Measurements from ENCODE around the gene LFNG. TPM values are rescaled to one million over a fixed set of nuclear protein-coding genes. Genes with fewer than 3 reads are reported as not detected.

The LFNG gene
- total and polyA plus RNA-seq, 2 experiments from 2014 or later: 0.45 to 1.3 TPM

DNA sequence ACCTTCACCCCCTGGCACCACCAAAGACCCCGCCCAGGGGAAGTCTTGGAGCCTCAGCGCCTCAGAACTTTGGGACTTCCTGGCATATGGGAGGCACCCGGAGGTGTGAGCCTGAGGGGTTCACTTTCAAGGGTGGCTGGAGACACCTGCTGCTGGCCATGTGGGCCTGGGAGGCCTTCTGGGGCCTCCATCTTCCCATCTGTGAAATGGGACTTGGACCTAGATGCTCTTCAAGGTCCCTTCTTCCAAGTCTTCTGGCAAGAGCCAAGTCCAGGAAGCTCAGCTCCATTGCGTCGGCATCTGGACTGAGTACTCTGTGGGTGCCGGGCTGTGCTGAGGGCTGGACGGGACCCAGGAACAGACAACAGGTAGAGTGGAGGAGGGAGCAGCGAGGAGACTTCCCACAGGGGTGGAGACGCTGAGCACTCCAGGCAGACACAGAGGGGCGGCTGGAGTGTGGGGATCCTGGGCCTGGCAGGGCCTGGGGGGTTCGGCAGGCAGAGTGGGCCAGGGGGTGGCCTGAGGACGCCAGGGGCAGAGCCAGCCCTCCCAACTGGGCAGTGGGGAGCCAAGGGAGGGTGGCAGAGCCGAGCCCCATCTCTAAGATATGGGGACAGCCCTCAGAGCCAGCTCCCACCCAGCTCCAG is 9.3 kb upstream of the LFNG start:
- Histone ChIP-seq H3K27ac (no peak overlapping the region), H3K4me1 (ENCODE audit: low read depth) (no peaks in the 10 kb centered on the region), H3K9me3 (ENCODE audit: low read depth) (no peaks in the 10 kb centered on the region), H3K27me3 (no peaks in the 10 kb centered on the region), H3K36me3 (no peaks in the 10 kb centered on the region), H3K4me3 (no peak overlapping the region)
- TF ChIP-seq, protein P1, sequence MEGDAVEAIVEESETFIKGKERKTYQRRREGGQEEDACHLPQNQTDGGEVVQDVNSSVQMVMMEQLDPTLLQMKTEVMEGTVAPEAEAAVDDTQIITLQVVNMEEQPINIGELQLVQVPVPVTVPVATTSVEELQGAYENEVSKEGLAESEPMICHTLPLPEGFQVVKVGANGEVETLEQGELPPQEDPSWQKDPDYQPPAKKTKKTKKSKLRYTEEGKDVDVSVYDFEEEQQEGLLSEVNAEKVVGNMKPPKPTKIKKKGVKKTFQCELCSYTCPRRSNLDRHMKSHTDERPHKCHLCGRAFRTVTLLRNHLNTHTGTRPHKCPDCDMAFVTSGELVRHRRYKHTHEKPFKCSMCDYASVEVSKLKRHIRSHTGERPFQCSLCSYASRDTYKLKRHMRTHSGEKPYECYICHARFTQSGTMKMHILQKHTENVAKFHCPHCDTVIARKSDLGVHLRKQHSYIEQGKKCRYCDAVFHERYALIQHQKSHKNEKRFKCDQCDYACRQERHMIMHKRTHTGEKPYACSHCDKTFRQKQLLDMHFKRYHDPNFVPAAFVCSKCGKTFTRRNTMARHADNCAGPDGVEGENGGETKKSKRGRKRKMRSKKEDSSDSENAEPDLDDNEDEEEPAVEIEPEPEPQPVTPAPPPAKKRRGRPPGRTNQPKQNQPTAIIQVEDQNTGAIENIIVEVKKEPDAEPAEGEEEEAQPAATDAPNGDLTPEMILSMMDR (IDR thresholded peaks at IDR 0.05; ENCODE audit: low read depth, low read length): no peak
- no peak for DNase-seq (ENCODE audit: low read depth in 1 of 2, low spot score in 1 of 2)

DNA sequence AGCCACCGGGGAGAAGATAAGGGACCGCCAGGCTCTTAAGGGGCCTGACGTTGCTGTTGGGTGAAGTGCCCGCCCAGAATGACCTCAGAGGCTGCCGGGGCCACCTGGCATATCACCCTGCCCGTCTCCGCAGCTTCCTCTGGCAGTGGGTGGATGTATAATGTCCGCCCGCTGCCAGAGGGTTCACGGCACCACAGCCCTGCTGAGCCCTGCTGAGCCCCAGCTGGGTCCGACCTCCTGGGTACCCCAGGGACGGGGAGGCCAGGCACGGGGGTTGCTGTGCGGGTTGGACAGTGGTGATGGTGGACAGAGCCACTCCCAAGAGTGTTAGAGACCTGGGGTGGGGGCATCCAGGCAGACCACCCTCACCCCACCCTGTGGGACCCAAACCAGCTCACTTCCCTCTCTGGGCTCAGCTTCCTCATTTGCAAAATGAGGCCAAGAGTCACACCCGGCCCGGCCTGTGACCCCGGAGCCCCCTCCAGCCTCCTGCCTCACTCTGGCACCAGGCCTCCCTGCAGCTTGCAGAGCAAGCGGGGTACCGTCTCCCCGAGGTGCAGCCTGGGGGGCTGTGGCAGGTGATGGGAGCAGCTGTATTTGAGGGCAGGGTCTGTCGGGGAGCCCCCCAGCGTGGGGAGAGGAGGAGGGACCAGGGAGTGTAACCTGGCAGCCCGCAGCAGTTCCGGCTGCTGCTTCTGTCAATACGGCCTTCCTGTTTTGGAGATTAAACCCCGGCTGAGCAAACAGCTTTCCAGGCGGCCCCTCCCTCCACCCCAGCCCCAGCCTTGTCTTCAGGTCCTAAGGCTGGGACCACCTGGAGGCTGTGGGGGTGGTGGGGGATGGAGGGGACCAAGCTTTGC is 8.4 kb upstream of the LFNG start:
- no peak for DNase-seq (ENCODE audit: low read depth in 1 of 2, low spot score in 1 of 2)
- no peaks in the 10 kb centered on the region for H3K9me3 ChIP-seq (ENCODE audit: low read depth)
- no peaks in the 10 kb centered on the region for H3K27me3 ChIP-seq
- H3K4me3 ChIP-seq: no peak overlapping the region
- no peak overlapping the region for H3K27ac ChIP-seq
- no peaks in the 10 kb centered on the region for H3K4me1 ChIP-seq (ENCODE audit: low read depth)
- TF ChIP-seq, protein P1 (IDR thresholded peaks at IDR 0.05; ENCODE audit: low read depth, low read length): no peak
- no peaks in the 10 kb centered on the region for H3K36me3 ChIP-seq

DNA sequence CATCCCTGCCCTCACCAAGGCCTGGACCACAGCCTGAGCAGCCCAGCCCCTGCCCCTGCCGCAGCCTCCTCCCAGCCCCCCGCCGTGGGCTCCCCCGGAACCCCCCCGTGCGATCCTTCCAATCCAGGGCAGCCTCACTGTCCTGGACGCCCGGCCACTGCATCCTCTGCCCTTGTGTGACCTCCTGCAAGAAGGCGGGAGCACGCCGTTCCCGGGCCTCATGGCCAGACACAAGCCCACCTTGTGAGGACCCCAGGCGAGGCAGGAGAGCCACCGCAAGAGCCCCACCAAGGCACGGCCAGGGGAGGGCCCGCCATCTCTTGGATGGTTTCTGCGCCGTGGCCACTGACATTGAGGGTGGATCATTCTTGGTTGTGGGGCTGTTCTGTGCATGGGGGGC is 7.8 kb upstream of the LFNG start:
- peaks cover 1% of the 10 kb centered on the region for H3K27me3 ChIP-seq
- no peaks in the 10 kb centered on the region for H3K4me1 ChIP-seq (ENCODE audit: low read depth)
- TF ChIP-seq, protein P1 (IDR thresholded peaks at IDR 0.05; ENCODE audit: low read depth, low read length): no peak
- DNase-seq (ENCODE audit: low read depth in 1 of 2, low spot score in 1 of 2): no peak
- H3K27ac ChIP-seq: no peak overlapping the region
- no peaks in the 10 kb centered on the region for H3K9me3 ChIP-seq (ENCODE audit: low read depth)
- H3K4me3 ChIP-seq: no peak overlapping the region
- no peaks in the 10 kb centered on the region for H3K36me3 ChIP-seq

DNA sequence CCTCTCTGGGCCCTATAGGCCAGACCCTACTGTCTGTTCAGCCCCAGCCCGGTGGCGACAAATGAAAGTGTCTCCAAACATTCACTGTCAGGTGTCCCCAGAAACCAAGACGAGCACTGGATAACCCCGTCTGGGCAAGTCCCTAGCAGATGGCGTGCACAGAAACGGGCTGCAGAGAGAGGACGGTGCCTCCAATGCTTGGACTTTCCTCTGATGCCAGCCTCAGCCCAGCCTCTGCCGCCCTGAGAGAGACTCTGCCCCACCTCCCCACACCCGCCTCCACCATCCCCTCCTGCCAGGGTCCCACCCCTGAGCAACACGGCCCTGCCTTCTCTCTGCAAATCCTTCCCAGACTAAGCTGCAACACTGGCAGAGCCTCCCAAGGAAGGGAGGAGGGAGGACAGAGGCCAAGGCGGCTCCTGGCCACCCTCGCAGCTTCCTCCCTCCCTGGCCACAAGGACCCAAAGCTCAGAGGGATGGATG is 7.4 kb upstream of the LFNG start:
- DNase-seq (ENCODE audit: low read depth in 1 of 2, low spot score in 1 of 2): no peak
- Histone ChIP-seq H3K4me1 (ENCODE audit: low read depth) (no peaks in the 10 kb centered on the region), H3K27ac (no peak overlapping the region), H3K27me3 (peaks cover 4% of the 10 kb centered on the region), H3K36me3 (no peaks in the 10 kb centered on the region), H3K4me3 (no peak overlapping the region), H3K9me3 (ENCODE audit: low read depth) (no peaks in the 10 kb centered on the region)
- TF ChIP-seq, protein P1 (IDR thresholded peaks at IDR 0.05; ENCODE audit: low read depth, low read length): no peak

DNA sequence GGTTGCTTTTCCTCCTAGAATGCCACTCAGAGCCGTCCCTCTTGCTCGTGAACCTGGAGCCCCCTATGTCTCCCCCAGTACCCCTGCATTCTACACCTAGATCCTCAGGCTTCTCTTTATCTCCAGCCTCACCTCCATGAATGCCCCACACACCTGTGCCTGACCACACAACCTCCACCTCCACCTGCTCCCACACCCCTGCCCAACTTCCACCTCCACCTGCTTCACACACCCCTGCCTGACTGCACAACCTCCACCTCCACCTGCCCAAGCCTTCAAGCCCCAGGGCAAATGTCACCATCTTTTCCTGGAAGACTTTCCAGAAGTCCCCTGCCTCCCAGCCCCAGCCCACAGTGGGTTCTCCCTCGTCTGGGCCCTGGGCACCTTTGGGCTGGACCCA is 6.9 kb upstream of the LFNG start:
- Histone ChIP-seq H3K27me3 (peaks cover 4% of the 10 kb centered on the region), H3K27ac (no peak overlapping the region), H3K4me1 (ENCODE audit: low read depth) (no peaks in the 10 kb centered on the region), H3K36me3 (no peaks in the 10 kb centered on the region), H3K9me3 (ENCODE audit: low read depth) (no peaks in the 10 kb centered on the region), H3K4me3 (no peak overlapping the region)
- no peak for DNase-seq (ENCODE audit: low read depth in 1 of 2, low spot score in 1 of 2)
- TF ChIP-seq, protein P1 (IDR thresholded peaks at IDR 0.05; ENCODE audit: low read depth, low read length): no peak
